ENCODE results near the gene RGS14.

GRCh38 chr5:177393206-177393765 lies 35.6 kb downstream of the RGS14 start:
- TF ChIP-seq CTCF (IDR thresholded peaks at IDR 0.05) (no peak), ZFX (IDR thresholded peaks at IDR 0.05; ENCODE audit: borderline replicate concordance) (no peak)
